GM08714 (cell line): Measurements from ENCODE around the gene PLXNB3.

ENCODE experiments used
- H3K4me3 ChIP-seq: fragments of 200-500 bp; sonication (Bioruptor generic); 2 replicates; pipeline ENCODE4 v1.5.1; 2014; ENCODE audit warnings: mild to moderate bottlenecking, low read length, inconsistent platforms
- ZNF274 ChIP-seq: IDR thresholded peaks from 2 replicates; pipeline ENCODE4 v1.6.1; 2012; ENCODE audit warnings: mild to moderate bottlenecking, low read depth, low read length

The PLXNB3 gene

GRCh38 chrX:153763989-153764755, at the start of gene PLXNB3:
Gene PLXNB3 (plus strand): TSS chrX:153764249. CDS start chrX:153765536, 1,287 bp downstream.
- no peak for TF ChIP-seq ZNF274
- no peak within 1 kb of the TSS for H3K4me3 ChIP-seq

GRCh38 chrX:153714256-153714655, 49.8 kb upstream of the PLXNB3 start:
- TF ChIP-seq ZNF274: no peak
- H3K4me3 ChIP-seq: no peak overlapping the region

- no peak overlapping the region for H3K4me3 ChIP-seq
- no peak for TF ChIP-seq ZNF274
Observed at GRCh38 chrX:153717445-153717844, 46.6 kb upstream of the PLXNB3 start.

GRCh38 chrX:153719238-153719637, 44.8 kb upstream of the PLXNB3 start:
- no peak overlapping the region for H3K4me3 ChIP-seq
- TF ChIP-seq ZNF274: no peak

GRCh38 chrX:153719701-153720100, 44.3 kb upstream of the PLXNB3 start:
- TF ChIP-seq ZNF274: no peak
- H3K4me3 ChIP-seq: no peak overlapping the region

GRCh38 chrX:153722704-153723350, 41.2 kb upstream of the PLXNB3 start:
- no peak for TF ChIP-seq ZNF274
- H3K4me3 ChIP-seq: peak overlapping the region; percentile 73; the same call in 1 of the 2 replicates

- no peak for TF ChIP-seq ZNF274
- H3K4me3 ChIP-seq: peak overlapping the region; percentile 73; the same call in 1 of the 2 replicates
Observed at GRCh38 chrX:153723351-153724251, 40.4 kb upstream of the PLXNB3 start.

GRCh38 chrX:153724252-153725038, 39.6 kb upstream of the PLXNB3 start, which contains the start of the genes ABCD1 and BCAP31:
Gene ABCD1 (plus strand): TSS chrX:153724856. CDS start chrX:153725267, 411 bp downstream.
Gene BCAP31 (minus strand): TSS chrX:153724387. CDS start chrX:153723244, 1,143 bp downstream.
- peak within 1 kb of the TSS; percentile 73; the same call in 1 of the 2 replicates for H3K4me3 ChIP-seq
- TF ChIP-seq ZNF274: no peak

- TF ChIP-seq ZNF274: no peak
- peak overlapping the region; percentile 45; the same call in 1 of the 2 replicates for H3K4me3 ChIP-seq
Observed at GRCh38 chrX:153725039-153725831, 38.8 kb upstream of the PLXNB3 start.

- H3K4me3 ChIP-seq: no peak overlapping the region
- no peak for TF ChIP-seq ZNF274
Observed at GRCh38 chrX:153725832-153726285, 38.2 kb upstream of the PLXNB3 start.

GRCh38 chrX:153726286-153727122, 37.5 kb upstream of the PLXNB3 start:
- no peak overlapping the region; the same call in 1 of the 2 replicates for H3K4me3 ChIP-seq
- TF ChIP-seq ZNF274: no peak

- no peak for TF ChIP-seq ZNF274
- no peak overlapping the region; the same call in 1 of the 2 replicates for H3K4me3 ChIP-seq
Observed at GRCh38 chrX:153727123-153727931, 36.7 kb upstream of the PLXNB3 start.
